Fibroblast of skin of right biceps (primary cell): Measurements from ENCODE around the gene HCRTR1.

Source experiments
- DNase-seq: peaks from one replicate; pipeline ENCODE4 v3.0.0-alpha.2; 2013

HCRTR1 gene

GRCh38 chr1:31651766-31652165, 34.3 kb downstream of the HCRTR1 start:
- DNase-seq = no peak

DNA sequence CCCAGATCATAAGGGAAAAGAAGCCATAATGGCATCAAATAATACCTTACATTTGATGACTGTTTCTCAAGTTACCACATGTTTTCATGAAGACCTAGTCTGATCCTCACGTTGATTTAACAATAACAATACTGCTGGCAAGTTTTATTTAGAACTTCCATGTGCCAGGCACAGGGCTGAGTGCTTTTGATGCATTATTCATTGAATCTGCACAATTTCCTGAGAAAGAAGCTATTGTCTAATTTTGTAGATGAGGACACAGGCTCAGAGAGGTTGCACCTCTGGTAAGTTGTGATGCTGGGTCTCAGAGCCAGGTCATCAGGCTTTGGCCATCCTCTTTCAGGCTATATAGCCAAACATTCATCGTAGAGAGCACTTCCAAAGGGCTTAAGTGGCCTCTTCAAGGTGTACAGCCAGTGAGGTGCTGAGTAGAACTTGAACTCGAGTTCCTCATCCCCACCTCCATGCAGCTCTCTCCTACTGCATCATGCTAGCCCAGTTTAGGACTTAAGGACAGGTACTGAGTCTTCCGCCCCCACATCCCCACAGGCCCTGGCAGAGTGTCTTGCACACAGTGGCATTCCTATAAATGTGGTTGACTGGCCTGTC, 35.5 kb downstream of the HCRTR1 start:
- DNase-seq = no peak

DNA sequence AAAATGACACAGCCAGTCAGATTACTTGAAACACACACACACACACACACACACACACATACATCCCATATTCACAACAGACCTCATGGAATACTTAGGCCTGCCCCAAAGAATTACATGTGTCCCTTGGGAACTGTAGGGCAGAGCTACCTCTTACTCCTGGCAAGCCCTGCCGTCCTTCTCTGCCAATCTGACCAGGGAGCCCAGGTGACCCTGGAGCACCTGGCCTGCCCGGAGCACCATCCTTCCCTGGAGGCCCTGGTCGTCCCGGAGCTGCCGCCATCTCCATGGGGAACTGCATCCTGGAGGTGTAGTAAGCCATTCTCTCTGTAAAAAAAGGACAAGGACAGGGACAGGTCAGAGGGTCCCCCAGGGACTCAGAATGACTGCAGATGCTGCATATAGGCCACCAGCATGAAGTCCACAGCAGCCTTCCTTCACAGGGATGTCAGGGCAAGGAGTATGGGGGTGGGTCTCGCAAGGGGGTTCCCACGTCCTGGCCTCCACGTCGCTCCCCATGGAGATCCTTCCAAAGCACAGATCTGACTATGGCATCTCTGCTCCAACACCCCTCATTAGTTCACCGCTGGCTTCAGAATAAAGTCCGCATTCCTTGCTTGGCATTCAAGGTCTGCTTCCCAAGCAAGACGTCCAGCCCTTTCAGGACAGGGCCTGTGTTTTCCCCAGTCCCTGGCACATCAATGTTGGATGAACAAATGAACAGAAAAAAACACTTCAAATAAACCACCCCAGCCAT, 36.4 kb downstream of the HCRTR1 start:
- no peak for DNase-seq

GRCh38 chr1:31654474-31654776, 36.9 kb downstream of the HCRTR1 start:
- no peak for DNase-seq

GRCh38 chr1:31655104-31655503, 37.6 kb downstream of the HCRTR1 start:
- no peak for DNase-seq

DNA sequence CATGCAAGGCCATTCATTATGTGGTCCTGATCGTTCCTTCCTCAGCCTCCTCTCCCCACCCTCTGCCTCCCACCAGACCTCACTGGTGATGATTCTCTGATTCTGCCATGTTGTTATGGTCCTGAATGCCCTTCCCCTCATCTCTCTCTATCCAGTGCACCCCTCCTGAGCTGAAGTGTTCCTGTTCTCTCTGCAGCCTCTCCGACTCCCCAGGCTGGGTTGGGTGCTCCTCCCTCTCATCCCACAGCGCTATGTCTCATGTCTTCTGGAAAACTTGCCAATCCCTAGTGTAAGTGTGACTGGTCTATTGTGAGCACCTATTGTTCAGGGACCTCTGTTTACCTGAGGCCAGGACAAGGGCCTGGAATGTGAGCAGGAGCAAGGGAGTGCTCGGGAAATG, 38.3 kb downstream of the HCRTR1 start:
- no peak for DNase-seq

GRCh38 chr1:31657020-31657804, 39.7 kb downstream of the HCRTR1 start:
- no peak for DNase-seq

GRCh38 chr1:31657972-31658510, 40.6 kb downstream of the HCRTR1 start:
- DNase-seq = no peak

DNA sequence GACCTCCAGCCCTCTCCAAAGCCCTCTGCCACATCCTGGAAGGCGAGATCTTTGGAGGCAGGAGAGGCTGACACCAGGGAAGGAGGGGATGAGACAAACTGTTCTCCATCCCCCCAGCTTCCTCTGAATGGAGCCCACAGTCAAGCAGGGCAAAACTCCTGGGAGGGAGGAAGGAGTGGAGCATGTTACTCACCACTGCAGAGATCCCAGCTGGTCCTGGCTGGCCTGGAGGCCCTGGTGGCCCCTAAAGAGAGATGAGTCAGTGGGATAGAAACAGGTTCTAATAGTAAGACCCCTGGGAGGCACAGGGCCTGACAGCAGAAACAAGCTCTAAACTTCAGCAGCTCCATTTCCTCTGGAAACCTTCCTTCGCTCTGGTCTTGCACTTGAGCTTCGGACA, 41.2 kb downstream of the HCRTR1 start:
- peak; percentile 60 for DNase-seq

GRCh38 chr1:31659889-31660288, 42.4 kb downstream of the HCRTR1 start:
- DNase-seq = no peak

GRCh38 chr1:31660871-31661455, 43.5 kb downstream of the HCRTR1 start:
- DNase-seq = no peak

- no peak for DNase-seq
Observed at GRCh38 chr1:31661856-31662255, 44.4 kb downstream of the HCRTR1 start.

DNA sequence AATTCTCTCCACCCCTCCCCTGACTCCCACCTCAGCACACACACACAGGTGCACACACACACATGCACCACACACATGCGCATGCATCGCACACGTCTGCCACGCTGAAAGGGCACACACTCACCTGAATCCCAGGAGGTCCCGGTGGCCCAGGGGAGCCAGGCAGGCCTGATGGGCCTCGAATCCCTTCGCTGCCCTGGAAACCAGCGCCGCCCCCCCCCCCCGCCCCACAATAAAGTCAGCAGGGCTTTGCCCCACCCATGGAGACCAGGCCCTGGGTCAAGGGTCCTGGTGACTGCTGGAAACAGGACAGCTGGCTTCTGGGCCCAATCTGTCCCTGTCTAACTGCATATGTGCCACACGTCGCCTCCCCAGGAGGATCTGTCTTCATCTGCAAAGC, 45.0 kb downstream of the HCRTR1 start:
- DNase-seq = no peak

- DNase-seq = peak; percentile 38
Observed at GRCh38 chr1:31663622-31664452, 46.3 kb downstream of the HCRTR1 start.

GRCh38 chr1:31664528-31664927, 47.0 kb downstream of the HCRTR1 start:
- no peak for DNase-seq

DNA sequence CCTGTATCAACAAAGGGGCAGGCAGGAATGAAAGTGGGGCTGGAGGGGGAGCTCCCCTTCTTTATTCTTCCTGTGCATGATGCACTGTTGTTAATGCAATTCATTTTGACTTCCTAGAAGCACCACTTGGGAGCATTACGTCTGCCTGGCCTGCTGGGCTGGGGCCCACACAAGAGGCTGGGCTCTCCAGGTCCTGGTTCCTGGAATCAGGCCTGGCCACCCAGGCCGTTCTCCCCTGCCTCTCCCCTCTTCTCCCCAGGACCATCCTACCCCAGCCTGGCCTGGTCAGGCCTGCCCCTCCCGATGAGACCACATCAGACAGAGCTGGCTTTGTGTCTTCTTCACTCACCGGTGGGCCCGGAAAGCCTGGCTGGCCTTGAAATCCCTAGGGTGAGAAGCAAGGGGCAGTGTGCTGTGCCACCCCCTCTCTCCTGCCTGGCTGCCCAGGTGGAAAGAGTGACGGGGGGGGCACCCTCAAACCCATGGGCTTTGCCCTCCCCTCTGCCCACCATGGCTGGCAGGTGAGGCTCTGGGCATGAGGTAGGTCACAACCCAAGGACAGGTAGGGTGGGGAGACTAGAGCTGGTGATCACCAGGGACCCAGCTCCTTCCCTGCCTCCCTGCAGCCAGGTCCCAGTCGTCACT, 47.9 kb downstream of the HCRTR1 start:
- no peak for DNase-seq

DNA sequence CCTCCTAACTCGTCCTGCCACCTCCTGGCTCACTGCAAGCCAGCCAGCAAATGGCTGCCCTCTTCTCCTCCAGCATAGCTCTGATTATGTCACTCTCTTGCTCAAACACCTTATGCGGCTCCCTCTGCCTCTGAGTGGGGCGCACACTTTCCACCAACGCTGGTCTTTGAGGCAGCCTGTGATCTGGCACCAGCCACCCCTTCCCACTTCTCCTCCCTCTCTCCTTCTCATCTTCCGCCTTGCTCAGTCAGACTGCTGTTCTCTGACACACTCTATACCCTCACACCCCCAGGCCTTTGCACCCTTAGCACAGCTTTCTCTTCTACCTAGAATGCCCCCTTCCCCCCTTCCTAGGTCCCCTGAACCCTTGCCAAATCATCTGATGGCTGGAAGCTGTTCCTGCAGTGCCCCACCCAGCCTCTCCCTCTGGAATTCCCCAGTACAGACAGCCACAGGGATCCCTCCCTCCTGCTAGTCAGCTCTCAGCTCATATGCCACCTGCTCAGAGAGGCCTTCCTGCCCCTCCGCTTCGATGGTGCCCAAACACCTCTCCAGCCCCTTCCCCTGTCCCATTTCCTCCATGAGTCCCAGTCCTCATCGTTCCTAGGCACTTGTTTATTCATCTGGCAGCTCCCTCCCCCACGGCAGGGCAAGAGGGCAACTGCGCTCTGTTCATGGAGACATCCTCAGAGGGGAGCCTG, 48.9 kb downstream of the HCRTR1 start:
- DNase-seq = peak; percentile 55

GRCh38 chr1:31667065-31667785, 49.7 kb downstream of the HCRTR1 start:
- no peak for DNase-seq

DNA sequence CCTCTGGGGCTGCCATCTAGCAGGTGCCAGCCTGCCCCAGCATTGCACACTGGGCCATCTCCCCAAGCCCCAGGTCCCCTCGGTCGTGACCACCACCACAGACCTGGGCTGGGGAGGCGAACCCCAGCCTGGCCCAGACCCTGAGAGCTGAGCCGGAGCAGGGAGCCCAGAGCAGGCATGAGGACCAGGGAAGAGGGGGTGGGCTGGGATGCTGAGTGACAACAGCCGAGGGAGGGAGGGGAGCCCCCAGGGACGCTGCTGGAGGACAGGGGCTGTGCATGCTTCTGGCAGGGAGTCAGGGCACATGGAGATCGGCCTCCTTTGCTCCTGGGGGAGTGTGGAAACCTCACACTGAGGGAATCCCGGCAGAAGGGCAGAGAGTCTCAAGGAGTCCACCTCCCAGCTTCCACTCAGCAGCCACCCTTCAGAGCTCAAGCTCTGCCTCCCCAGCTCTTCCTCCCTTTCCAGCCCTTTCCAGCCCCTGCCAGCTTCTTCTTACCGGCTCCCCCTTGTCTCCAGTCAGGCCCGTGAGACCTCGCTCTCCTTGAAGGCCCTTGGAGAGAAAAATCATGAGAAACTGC, 50.9 kb downstream of the HCRTR1 start:
- DNase-seq = no peak

- no peak for DNase-seq
Observed at GRCh38 chr1:31669433-31669785, 51.9 kb downstream of the HCRTR1 start.
